ENCODE data around the gene UTS2R.

The UTS2R gene

DNA sequence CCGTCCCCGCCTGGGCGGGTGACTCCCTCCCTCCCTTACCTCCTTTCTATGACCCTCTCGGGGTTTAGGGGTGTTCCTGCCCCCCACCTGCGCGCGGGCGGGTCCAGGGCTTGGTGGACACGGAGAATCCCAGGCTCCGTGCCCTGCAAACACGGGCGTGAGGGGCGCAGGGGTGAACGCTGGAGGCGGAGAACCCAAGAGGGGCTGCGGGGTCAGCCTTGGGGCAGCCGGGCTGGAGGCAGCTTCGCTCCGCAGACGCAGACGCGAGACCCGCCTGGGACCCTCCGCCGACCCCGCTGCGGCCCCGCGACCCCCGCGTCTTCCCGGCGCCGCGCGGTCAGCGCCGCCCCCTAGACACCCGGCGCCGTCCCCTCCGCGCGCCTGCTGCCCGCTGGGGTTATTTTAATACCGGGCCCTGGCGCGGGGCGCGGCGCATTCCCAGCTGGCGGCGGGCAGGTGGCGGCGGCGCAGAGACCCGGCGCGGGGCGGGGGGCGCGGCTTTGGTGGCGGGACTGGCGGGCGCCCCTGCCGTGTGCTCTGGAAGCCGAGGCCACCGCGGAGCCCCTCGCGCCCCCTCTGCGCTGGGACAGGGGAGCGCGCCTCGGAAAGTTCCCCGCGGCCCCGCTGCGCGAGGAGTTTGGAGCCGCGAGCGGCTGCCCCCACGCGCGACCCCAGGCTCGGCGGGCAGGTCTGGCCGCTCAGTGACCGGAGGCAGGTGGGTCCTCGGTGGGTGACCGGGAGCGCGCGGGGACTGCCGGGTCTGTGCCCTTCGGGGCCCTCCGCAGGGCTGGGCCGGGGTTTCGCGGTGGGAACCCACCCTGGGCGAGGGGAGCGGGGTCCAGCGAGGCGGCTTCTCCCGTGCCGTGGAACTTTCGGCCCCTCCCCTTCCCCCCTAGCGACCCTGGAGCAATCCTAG, at the start of gene UTS2R:
TSS of gene UTS2R (plus strand) at position 433 of the 916 bp plus-strand sequence. CDS start 2,560 bp downstream, outside the sequence.
- DNase-seq: no peak

DNA sequence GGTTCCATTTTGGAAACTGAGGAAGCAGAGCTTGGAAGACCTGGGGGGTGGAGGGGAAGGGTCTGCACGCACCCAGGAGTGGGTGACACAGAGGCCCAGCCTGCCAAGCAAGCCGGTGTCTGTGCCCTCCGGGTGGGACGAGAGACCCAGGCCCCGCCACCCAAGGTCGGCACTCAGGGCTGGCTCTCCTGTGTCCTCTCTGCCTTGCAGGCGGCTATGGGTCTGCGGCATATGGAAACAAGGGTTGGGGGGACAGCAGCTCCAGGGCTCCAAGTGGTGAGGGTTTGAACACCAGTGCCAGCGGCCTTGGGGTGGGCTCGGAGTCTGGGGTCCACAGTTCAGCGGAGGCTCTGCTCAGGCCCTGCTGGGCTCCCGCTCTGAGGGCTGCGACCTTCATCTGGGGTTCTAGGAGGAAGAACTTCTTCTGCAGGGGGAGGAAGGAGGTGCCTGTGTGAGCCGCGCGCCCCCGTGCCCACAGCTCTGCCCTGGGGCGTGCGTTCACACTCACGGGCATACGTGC, 49.6 kb upstream of the UTS2R start:
- DNase-seq: peak; percentile 74

DNA sequence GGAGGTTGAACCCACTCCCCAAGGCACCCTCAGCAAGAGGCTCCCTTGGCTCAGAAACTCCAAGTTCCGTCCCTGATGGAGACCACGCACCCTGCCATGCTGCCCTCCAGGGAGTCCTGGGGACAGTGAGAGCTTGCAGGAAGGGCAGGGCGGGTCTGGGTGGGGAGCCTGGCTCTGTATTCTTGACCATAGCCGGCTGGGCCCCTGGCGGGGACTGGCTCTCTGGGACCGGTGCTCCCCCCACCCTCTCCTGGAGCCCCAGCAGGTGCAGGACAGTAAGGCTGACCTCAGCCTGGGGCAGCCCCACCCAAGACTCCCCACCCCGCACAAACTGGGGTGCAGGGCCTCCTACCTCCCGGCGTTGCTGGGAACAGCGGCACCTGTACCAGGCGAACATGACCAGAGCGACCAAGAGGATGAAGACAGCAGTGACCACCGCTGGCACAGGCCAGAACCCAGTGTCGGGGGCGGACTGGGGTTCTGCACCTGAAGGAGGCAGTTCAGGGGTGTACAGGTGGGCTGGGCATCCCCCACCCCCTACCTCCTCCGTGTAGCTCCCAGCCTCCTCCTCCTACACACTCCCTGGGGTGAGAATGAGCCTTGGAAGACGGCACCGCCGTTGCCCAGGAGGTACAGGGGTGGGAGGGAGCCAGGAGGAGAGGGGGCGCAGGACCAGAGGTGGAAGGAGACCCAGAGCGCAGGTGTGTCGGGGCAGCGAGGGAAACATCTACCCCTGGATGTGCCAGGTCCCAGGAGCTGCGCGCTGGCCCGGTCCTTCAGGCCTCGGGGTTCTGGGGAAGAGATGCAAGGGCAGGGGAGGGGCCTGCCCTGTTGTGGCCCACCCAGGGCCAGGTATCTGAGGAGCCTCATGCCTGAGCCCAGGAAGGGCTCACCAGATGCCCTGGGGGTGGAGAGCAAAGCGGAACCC, 48.8 kb upstream of the UTS2R start:
- no peak for DNase-seq

DNA sequence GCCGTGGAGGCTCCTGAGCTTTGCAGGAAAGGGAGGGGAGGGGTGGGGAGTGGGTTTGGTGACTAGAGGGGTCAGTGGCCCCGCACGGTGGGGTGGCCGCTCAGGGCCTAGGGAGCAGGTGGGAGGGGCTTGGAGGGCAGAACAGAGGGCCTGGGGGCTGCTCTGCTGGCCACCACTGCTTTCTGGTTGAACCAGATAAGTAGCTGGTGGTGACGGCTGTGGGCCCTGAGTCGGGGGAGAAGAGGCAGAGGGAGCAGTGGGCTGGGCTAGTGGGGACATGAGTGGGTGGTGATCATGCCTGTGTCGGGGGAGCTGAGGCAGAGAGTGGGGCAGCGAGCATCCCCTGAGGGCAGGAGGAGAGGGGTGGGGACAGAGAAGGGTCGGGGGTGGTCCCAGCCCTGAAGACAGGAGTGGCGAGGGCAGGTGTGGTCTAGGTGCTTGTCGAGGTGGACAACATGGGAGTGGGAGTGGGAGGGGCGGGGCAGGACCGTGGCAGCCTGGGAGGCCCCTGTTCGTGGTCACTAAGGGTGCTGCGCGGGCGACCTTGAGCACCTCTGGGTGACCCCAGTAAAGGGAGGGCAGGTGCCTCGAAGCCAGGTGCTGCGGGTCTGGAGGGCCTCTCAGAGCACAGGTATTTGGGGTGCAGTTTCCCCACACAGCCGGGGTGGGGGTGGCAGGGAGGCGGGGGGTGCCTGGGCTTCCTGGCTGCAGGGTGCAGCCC, 47.9 kb upstream of the UTS2R start:
- DNase-seq: no peak

DNA sequence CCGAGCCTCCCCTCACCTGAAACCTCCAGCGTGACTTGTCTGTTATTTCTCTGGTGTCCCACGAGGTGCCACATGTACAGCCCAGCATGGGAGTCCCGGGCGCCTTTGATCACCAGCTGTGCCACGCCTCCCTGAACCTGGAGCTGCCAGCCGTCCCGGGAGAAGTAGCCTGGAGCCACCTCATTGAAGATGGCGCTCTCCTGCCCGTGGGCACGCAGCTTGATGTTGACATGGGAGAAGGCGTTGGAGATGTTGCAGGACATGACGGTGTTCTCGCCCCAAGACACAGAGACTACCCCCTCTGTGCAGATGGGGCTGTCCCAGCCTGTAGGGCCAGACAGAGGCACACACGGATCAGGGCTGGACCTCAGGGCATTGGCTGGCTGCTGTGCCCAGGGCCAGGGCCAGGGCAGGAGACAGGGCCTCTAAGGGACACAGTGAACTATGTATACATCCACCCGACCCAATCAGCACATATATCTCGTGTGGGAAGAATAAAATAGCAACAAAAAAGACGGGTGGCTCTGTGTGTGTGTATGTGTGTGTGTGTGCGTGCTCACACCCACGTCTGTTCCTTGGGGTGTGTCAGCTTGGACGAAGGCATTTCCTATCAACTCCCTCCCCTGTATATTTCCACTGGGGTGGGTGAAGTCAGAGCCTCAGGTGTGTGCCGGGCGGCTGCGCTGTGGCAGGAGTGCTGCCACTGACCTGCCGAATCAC, 46.8 kb upstream of the UTS2R start:
- no peak for DNase-seq

DNA sequence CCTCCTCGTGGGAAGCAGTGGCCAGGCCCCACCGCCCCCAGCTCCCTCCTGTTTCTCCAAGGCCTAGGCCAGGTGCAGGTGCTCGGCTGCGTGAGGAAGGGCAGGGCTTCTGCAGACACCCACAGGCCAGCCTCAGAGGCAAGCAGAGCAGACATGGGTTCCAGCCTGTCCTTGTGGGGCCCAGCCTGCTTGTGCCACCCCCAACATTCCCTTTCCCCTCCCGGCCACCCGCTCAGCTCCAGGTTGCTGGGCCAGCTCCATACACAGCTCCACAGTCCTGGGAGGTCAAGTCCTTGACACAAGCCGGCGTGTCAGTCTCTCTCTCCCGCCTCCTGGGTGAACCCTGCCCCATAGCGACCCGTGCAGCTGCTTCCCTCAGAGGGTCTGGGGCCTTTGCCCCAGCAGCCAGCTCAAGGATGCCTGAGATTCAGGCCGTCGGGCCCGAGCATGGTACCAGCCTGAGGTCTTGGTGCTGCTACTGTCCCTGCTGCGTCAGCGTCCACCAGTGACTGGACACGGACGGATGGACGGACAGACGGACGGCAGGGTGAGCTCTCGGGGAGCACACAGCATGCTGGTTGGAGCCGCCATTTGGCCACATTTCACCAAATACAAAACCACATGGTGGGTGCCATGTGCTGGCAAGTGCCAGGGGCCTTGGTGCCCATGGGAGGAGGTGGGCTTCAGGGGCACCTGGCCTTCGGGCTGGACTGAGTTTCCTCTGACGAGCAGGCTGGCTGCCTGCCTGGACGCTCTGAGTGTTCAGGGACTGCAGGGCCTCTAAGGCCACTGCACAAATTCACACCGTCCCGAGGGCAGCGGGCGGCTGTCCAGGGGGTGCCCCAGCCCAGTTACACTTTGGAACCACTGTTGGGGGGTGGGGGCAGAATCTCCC, 46.0 kb upstream of the UTS2R start:
- no peak for DNase-seq

DNA sequence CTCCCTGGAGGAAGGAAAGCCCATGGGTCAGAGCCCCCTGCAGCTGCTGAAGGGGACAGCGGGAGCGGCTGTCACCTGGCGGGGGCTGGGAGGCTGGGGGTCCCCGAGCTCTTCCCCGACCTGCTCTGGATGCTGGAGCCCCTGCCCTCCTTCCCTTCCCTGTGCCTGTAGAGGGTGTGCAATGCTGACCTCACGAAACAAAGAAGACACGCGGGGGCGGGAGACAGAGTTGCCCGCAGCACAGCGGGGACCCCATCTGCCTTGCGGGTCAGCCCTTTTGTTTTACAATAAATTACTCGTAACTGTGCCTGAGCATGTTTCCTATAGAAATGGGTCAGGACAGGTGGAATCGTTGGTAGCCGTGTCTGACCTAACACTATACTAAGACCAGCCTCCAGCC, 44.3 kb upstream of the UTS2R start:
- DNase-seq: no peak

DNA sequence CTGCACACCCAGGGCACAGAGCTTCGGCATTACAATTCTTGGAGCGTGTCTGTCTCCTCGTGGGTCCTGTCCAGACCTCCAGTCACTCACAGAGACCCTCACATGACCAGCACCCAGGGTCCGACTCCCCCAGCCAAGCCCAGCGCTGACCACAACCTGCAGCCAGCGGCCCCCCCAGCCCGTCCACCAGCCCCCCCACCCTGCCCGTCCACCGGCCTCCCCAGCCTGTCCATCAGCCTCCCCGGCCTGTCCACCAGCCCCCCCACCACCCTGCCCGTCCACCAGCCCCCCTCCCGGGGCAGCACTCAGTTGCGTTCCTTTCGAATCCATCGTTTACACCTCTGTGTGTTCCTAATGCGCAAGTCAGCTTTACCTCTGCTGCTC, 43.8 kb upstream of the UTS2R start:
- DNase-seq: no peak

DNA sequence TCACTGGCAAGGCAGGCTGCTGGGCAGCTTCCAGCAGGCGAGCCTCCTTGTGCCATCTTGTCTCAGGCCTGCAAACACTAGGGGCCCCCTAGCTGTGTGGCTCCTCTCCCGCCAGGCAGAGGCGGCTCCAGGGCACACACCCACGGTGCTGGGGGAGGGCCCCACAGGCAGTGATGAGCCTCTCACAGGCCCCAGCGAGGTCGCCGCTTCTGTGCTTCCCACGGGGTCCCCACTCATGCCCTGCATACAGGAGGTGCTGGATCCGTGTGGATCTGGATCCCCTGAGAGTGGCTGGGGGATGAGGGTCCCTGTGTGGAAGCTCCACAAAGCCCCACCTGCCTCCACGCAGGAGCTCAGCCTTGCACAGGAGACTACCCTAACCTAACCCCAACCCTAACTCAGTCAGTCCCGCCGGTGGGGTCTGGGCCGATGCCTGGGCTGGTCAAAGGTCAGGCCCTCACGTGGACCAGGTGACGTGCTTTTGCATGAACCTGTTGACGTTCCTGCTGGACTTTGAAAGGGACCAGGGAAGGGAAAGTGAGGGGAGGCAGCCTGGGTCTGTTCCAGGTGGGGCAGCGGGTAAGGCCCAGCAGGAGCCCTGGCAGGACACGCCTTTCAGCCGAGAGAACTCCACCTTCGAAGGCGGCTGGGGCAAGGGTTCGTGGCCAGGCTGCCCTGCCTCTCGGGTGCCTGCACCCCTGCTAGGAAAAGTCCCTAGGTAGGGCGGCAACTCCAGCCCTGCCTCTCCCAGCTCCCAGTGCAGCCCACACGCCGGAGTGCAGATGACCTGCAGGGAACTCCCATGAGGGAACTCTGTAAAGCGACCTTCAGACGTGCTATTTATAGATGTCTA, 43.2 kb upstream of the UTS2R start:
- DNase-seq: no peak

DNA sequence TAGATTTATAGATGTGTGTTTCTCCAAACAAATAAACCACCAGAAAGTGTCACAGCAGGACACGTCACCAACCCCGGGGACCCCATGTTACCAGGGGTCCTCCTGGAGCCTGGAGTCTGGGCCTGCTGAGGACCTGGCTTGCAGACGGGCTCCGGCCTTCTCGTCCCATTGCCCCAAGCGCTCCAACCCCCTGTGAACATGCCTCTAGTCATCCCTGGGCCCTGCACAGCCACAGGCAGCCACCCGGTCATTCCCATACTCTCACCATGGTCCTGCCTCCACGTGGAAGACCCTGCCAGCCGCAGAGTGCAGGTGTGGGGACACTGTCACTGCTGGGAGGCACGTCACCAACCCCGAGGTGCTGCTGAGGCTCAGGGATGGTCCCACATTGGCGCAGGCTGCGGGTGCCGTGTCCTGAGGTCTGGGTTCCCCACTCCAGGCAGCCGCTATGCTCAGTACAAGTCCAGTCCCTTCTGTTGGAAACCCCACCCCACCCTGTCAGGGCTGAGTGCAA, 42.5 kb upstream of the UTS2R start:
- DNase-seq: no peak

DNA sequence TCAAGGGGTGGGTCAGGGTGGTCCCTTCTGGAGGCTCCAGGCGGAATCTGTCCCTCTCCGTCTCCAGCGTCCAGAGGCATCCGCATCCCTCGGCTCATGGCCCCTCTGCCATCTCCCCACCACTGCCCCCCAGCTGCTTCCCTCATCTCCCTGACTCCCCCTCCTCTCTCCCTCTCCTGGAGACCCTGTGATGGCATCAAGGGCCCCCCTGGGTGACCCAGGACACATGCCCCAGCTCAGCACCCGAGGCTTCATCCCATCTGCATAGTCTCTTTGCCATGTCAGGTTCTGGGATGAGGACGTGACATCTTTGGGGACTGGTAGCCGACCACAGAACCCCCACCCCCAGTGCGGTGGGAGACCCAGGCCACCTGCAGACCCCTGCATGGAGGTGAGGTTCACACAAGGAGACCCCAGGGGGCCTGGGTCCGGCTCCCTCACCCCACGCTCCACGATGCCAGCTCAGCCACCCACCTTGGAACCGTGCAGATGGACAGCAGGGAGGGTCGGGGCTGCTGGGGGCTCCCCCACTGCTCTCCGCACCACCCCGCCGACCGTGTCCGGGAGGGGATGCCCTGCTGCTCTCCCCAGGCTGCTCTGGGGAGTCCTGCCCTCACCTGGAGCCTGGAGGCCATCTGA, 41.8 kb upstream of the UTS2R start:
- no peak for DNase-seq

DNA sequence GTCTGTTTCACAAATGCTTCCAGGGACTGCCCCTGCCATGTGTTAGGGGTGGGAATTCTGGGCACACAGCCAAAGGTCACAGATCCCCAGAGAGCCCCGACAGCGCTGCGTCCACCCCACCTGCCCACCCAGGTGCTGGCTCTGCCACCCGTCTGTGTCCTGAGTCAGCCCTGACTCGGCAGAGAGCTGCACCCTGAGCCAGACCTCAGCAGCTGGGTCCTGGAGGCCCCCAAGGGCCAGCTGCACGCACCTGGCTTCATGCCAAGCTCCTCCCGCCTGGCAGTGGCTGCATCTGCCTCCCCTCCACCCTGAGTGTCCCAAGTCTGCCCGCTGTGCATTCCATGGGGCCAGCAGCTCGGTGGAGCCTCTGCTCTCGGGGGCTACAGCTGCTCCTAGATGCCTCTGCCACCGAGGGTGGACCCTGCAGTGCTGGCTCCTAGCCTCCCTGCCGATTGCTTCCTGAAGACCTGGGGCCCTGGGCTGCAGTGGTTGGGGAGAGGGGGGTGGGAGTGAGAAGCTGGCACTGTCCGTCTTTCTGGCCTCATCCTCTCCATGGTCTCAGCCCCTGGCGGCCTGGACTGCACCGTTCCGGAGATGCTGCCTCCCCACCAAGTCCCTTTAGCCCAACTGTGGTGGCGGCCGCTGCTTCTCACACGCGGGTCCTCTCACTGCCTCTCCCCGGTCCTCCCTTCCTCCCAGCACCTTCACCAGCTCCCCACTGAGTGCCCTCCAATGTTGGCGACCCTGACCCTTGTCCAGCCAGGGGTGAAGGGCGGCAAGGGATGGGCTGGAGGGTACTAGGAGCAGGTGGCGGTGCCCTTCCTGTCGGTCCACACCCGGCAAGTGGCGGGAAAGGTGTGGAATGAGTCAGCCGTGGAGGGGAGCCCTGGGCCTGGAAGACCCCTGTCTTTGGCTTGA, 41.0 kb upstream of the UTS2R start:
- DNase-seq: no peak

DNA sequence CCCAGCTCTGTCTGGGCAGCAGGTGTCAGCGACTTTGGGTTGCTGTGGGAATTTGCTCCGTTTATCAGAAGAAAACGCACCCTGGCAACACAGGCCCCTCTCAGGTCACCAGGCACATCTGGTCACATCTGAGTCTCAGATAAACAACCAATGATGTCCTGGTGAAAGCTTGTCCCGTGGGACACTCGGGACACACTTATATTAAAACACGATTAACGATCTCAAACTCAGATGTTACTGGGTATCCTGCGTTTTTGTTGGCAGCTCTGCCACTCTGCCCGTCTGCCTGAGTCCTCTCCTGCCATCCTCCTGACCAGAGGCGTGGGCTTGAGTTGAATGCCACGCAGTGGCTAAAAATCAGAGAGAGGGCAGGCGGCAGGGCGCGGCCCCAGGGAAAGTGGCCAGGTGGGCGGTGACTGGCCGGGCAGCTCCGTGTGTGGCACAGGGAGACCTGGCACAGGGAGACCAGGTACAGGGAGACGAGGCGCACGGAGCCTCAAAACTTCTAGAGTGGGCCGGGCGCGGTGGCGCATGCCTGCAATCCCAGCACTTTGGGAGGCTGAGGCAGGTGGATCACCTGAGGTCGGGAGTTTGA, 40.1 kb upstream of the UTS2R start:
- DNase-seq: no peak

DNA sequence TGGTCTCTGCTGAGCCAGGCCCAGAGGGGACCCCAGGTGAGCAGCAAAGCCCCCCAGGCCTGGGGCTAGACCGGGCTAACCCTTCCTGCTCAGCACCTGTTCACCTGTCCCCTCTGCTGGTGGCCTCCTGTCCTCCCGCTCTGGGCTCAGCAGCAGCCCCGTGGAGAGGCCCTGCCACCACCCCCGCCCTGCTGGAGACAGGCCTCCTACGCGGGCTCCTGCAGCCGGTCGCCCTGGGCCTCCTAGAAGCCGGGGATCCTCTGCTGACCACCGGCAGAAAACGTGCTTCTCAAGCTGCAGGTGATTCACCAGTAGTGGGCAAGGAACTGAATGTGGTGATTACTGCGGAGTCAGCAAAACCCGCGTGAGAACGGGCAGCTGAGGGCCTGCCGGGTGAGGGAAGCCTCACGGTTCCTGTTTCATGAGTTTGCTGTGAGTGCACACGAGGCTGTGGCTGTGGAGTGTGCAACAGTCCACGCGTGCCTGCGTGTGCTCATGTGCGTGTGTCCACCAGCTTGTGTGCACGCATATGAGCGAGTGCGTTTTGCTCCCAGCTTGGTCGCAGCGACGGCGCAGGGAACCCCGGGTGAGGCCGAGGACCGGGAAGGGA, 38.8 kb upstream of the UTS2R start:
- DNase-seq: no peak

DNA sequence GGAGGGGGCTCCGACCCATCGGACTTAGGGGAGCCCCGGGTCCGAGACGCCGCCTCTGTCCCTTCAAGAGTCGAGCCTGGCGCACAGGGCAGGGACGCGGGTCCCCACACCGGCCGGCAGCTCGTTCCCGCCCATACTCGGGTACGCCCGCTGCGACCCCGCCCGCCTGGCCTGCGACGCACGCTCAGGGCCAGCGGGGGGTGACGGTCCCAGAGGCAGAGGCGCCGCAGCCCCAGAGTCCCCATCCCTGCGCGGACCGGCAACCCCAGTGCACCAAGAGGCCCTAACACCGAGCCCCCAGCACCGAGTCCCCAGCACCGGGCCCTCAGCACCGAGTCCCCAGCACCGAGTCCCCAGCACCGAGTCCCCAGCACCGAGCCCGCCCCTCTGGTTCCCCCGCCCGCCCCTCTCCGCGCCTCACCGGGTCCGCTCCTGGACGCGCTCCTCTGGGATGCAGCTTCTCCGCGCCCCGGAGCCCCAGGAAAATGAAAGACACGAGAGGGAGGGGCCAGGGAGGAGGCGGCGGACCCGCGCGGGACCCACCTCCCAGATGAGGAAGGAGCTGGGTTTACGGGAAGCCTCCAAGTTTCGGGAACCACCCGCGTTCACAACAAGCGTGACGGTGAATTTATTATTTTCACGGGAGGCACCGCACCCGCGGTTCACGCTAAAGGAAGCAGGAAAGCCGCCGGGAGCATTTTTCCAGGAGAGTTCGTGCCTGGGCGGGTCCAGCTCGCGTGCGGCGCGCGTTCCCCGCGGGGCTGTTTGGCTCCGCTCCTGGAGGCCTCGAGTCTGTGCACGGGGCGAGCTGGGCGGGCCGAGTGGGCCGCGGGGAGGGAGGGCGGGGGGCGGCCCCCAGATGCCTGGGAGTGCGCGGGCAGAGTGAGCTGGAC, 38.0 kb upstream of the UTS2R start, which contains the start of gene SECTM1:
TSS of gene SECTM1 (minus strand) at position 488 of the 893 bp plus-strand sequence. CDS start 6,526 bp downstream, outside the sequence.
- DNase-seq: no peak

DNA sequence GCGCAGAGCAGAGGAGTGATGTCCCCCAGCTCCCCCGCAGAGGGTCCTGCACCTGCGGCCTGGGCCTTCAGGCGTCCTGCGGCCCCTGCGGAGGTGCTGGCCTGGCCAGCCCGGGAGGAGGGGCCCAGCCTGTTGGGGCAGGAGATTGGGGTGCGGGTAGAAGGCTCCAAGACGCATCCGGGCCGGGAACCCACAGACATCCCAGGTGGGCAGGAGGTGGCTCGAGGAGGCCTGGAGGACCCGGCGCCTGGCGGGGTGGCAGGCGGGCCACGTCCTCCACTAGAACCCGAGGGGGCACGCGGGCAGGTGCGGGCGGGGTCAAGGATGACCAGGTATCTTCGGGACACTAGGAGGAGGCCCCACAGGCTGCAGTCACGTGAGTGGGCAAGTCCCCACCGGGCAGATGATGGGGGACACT, 37.4 kb upstream of the UTS2R start:
- DNase-seq: no peak

All from activated CD8-positive, alpha-beta memory T cell treated with anti-CD3 and anti-CD28 coated beads for 24 hours (primary cell).